ENCODE results near the gene CBFB.
"Not testable (repeated sequence)": the region's sequence is repeated elsewhere in the genome, so short reads cannot be mapped to it uniquely, and the experiment has no call there.

CBFB gene

GRCh38 chr16:67028696-67029253, at the start of gene CBFB:
CBFB (plus strand) TSS chr16:67029149; CDS start chr16:67029408, 259 bp downstream.
- Histone ChIP-seq H3K4me1 (ENCODE audit: control insufficient read depth, insufficient read depth, low read length) (peaks cover 24% of the 10 kb centered on the region), H3K9me3 (ENCODE audit: control insufficient read depth, low read length) (no peaks in the 10 kb centered on the region)

GRCh38 chr16:66983033-66983432, 45.9 kb upstream of the CBFB start:
- H3K27me3 ChIP-seq (ENCODE audit: control insufficient read depth, insufficient read depth, low read length), result no peaks in the 10 kb centered on the region
- H3K36me3 ChIP-seq (ENCODE audit: control insufficient read depth, insufficient read depth, low read length), result no peaks in the 10 kb centered on the region
- H3K4me1 ChIP-seq (ENCODE audit: control insufficient read depth, insufficient read depth, low read length), result peaks cover 7% of the 10 kb centered on the region
- no peak overlapping the region for H3K9ac ChIP-seq (ENCODE audit: low read length)
- H3K4me3 ChIP-seq (ENCODE audit: low read length), result no peak overlapping the region
- no peaks in the 10 kb centered on the region for H3K9me3 ChIP-seq (ENCODE audit: control insufficient read depth, low read length)

More at GRCh38 chr16:67028696-67029253, at the start of gene CBFB:
- Histone ChIP-seq H3K9ac (ENCODE audit: low read length) (peak within 1 kb of the TSS; percentile 97), H3K36me3 (ENCODE audit: control insufficient read depth, insufficient read depth, low read length) (no peaks in the 10 kb centered on the region), H3K4me3 (ENCODE audit: low read length) (peak within 1 kb of the TSS; percentile 96), H3K27me3 (ENCODE audit: control insufficient read depth, insufficient read depth, low read length) (no peaks in the 10 kb centered on the region)

GRCh38 chr16:66984892-66985311, 44.0 kb upstream of the CBFB start:
- Histone ChIP-seq H3K27me3 (ENCODE audit: control insufficient read depth, insufficient read depth, low read length) (no peaks in the 10 kb centered on the region), H3K36me3 (ENCODE audit: control insufficient read depth, insufficient read depth, low read length) (no peaks in the 10 kb centered on the region), H3K9ac (ENCODE audit: low read length) (no peak overlapping the region), H3K9me3 (ENCODE audit: control insufficient read depth, low read length) (no peaks in the 10 kb centered on the region), H3K4me3 (ENCODE audit: low read length) (no peak overlapping the region), H3K4me1 (ENCODE audit: control insufficient read depth, insufficient read depth, low read length) (no peaks in the 10 kb centered on the region)

- no peak overlapping the region for H3K4me3 ChIP-seq (ENCODE audit: low read length)
- no peak overlapping the region for H3K9ac ChIP-seq (ENCODE audit: low read length)
- no peaks in the 10 kb centered on the region for H3K27me3 ChIP-seq (ENCODE audit: control insufficient read depth, insufficient read depth, low read length)
- no peaks in the 10 kb centered on the region for H3K4me1 ChIP-seq (ENCODE audit: control insufficient read depth, insufficient read depth, low read length)
- no peaks in the 10 kb centered on the region for H3K36me3 ChIP-seq (ENCODE audit: control insufficient read depth, insufficient read depth, low read length)
- no peaks in the 10 kb centered on the region for H3K9me3 ChIP-seq (ENCODE audit: control insufficient read depth, low read length)
Observed at GRCh38 chr16:66986559-66986958, 42.4 kb upstream of the CBFB start.

GRCh38 chr16:66988197-66988788, 40.7 kb upstream of the CBFB start, which contains the start of gene CES4A:
CES4A (plus strand) TSS chr16:66988589; CDS start chr16:66988773, 184 bp downstream.
- Histone ChIP-seq H3K27me3 (ENCODE audit: control insufficient read depth, insufficient read depth, low read length) (no peaks in the 10 kb centered on the region), H3K4me1 (ENCODE audit: control insufficient read depth, insufficient read depth, low read length) (no peaks in the 10 kb centered on the region), H3K9ac (ENCODE audit: low read length) (no peak within 1 kb of the TSS), H3K9me3 (ENCODE audit: control insufficient read depth, low read length) (no peaks in the 10 kb centered on the region), H3K4me3 (ENCODE audit: low read length) (no peak within 1 kb of the TSS), H3K36me3 (ENCODE audit: control insufficient read depth, insufficient read depth, low read length) (no peaks in the 10 kb centered on the region)

- Histone ChIP-seq H3K4me1 (ENCODE audit: control insufficient read depth, insufficient read depth, low read length) (no peaks in the 10 kb centered on the region), H3K4me3 (ENCODE audit: low read length) (no peak overlapping the region), H3K9ac (ENCODE audit: low read length) (no peak overlapping the region), H3K9me3 (ENCODE audit: control insufficient read depth, low read length) (no peaks in the 10 kb centered on the region), H3K36me3 (ENCODE audit: control insufficient read depth, insufficient read depth, low read length) (no peaks in the 10 kb centered on the region), H3K27me3 (ENCODE audit: control insufficient read depth, insufficient read depth, low read length) (no peaks in the 10 kb centered on the region)
Observed at GRCh38 chr16:66991545-66992077, 37.3 kb upstream of the CBFB start.

GRCh38 chr16:66993558-66993957, 35.4 kb upstream of the CBFB start:
- not testable (repeated sequence) for H3K9ac ChIP-seq (ENCODE audit: low read length); H3K27me3 ChIP-seq (ENCODE audit: control insufficient read depth, insufficient read depth, low read length); H3K9me3 ChIP-seq (ENCODE audit: control insufficient read depth, low read length); H3K4me1 ChIP-seq (ENCODE audit: control insufficient read depth, insufficient read depth, low read length); H3K4me3 ChIP-seq (ENCODE audit: low read length); H3K36me3 ChIP-seq (ENCODE audit: control insufficient read depth, insufficient read depth, low read length)

- no peak overlapping the region for H3K9ac ChIP-seq (ENCODE audit: low read length)
Observed at GRCh38 chr16:66996324-66996982, 32.5 kb upstream of the CBFB start.

GRCh38 chr16:66996983-66997358, 32.0 kb upstream of the CBFB start:
- Histone ChIP-seq H3K9me3 (ENCODE audit: control insufficient read depth, low read length) (no peaks in the 10 kb centered on the region), H3K4me3 (ENCODE audit: low read length) (no peak overlapping the region), H3K4me1 (ENCODE audit: control insufficient read depth, insufficient read depth, low read length) (peaks cover 7% of the 10 kb centered on the region), H3K9ac (ENCODE audit: low read length) (no peak overlapping the region), H3K36me3 (ENCODE audit: control insufficient read depth, insufficient read depth, low read length) (no peaks in the 10 kb centered on the region), H3K27me3 (ENCODE audit: control insufficient read depth, insufficient read depth, low read length) (no peaks in the 10 kb centered on the region)

More at GRCh38 chr16:66996324-66996982, 32.5 kb upstream of the CBFB start:
- H3K9me3 ChIP-seq (ENCODE audit: control insufficient read depth, low read length), result no peaks in the 10 kb centered on the region
- no peak overlapping the region for H3K4me3 ChIP-seq (ENCODE audit: low read length)
- H3K36me3 ChIP-seq (ENCODE audit: control insufficient read depth, insufficient read depth, low read length), result no peaks in the 10 kb centered on the region
- no peaks in the 10 kb centered on the region for H3K27me3 ChIP-seq (ENCODE audit: control insufficient read depth, insufficient read depth, low read length)
- H3K4me1 ChIP-seq (ENCODE audit: control insufficient read depth, insufficient read depth, low read length), result peaks cover 4% of the 10 kb centered on the region

- Histone ChIP-seq H3K9ac (ENCODE audit: low read length) (peak overlapping the region; percentile 54), H3K36me3 (ENCODE audit: control insufficient read depth, insufficient read depth, low read length) (no peaks in the 10 kb centered on the region), H3K4me3 (ENCODE audit: low read length) (peak overlapping the region; percentile 18), H3K4me1 (ENCODE audit: control insufficient read depth, insufficient read depth, low read length) (peaks cover 7% of the 10 kb centered on the region), H3K27me3 (ENCODE audit: control insufficient read depth, insufficient read depth, low read length) (no peaks in the 10 kb centered on the region), H3K9me3 (ENCODE audit: control insufficient read depth, low read length) (no peaks in the 10 kb centered on the region)
Observed at GRCh38 chr16:67000384-67001351, 28.3 kb upstream of the CBFB start.

- Histone ChIP-seq H3K9ac (ENCODE audit: low read length) (no peak overlapping the region), H3K4me1 (ENCODE audit: control insufficient read depth, insufficient read depth, low read length) (peaks cover 7% of the 10 kb centered on the region)
Observed at GRCh38 chr16:67001726-67002125, 27.2 kb upstream of the CBFB start.

More at GRCh38 chr16:67001726-67002125, 27.2 kb upstream of the CBFB start:
- Histone ChIP-seq H3K4me3 (ENCODE audit: low read length) (no peak overlapping the region), H3K36me3 (ENCODE audit: control insufficient read depth, insufficient read depth, low read length) (no peaks in the 10 kb centered on the region), H3K27me3 (ENCODE audit: control insufficient read depth, insufficient read depth, low read length) (no peaks in the 10 kb centered on the region), H3K9me3 (ENCODE audit: control insufficient read depth, low read length) (no peaks in the 10 kb centered on the region)
